Neutrophil (primary cell): ENCODE data around the gene WFDC6.
"Not testable (repeated sequence)": the region's sequence is repeated elsewhere in the genome, so short reads cannot be mapped to it uniquely, and the experiment has no call there.

Source experiments
- H3K27ac ChIP-seq: fragments of 200-600 bp; sonication (generic); 2 replicates; pipeline ENCODE4 v1.5.1; 2016; ENCODE audit warnings: mild to moderate bottlenecking, moderate library complexity
- H3K27me3 ChIP-seq: fragments of 200-600 bp; sonication (generic); 2 replicates; pipeline ENCODE4 v1.6.0; 2016; ENCODE audit warnings: mild to moderate bottlenecking
- H3K36me3 ChIP-seq: fragments of 200-600 bp; sonication (generic); 2 replicates; pipeline ENCODE4 v1.5.1; 2017
- H3K4me1 ChIP-seq, 2 experiments: fragments of 200-600 bp in 1 of 2; sonication (generic) in 1 of 2; 1 replicate in 1 of 2; 2 replicates in 1 of 2; pipeline versions ENCODE4 v1.5.1 to v1.6.1; 2013 to 2016; ENCODE audit warnings: low read depth in 1 of 2, low read length in 1 of 2, mild to moderate bottlenecking in 1 of 2, moderate library complexity in 1 of 2; ENCODE audit not compliant: control insufficient read depth in 1 of 2, insufficient read depth in 1 of 2
- H3K4me3 ChIP-seq, 2 experiments: fragments of 200-600 bp in 1 of 2; sonication (generic) in 1 of 2; 1 replicate in 1 of 2; 2 replicates in 1 of 2; pipeline ENCODE4 v1.5.1; 2013 to 2016; ENCODE audit warnings: low read depth in 1 of 2, low read length in 1 of 2, mild to moderate bottlenecking in 1 of 2, moderate library complexity in 1 of 2
- H3K9me3 ChIP-seq: fragments of 200-600 bp; sonication (generic); 2 replicates; pipeline ENCODE4 v1.5.1; 2016
- TF ChIP-seq, protein P1 (sequence below): fragments of 200-600 bp; sonication (generic); IDR thresholded peaks from 2 replicates; pipeline ENCODE4 v1.5.1; 2016; ENCODE audit warnings: antibody characterized with exemption

Gene WFDC6

DNA sequence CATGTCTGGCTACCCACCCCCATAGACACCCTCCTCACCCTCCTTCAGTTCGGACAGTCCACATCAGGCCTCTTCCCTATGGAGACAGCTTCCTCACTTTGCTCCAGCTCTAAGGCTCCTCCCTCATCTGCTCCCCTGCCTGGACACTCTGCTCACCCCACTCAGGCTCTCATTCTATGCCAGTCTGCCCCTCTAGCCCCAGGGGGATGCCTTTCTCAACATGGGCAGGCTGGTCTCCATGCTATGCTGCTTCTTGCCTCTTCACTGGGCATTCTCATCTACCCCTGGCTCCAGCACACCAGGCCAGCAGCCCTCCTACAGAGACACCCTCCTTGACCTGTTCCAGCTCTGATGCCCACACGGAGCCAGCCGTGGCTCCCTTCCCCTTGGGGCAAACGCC, 39.9 kb upstream of the WFDC6 start, which contains the start of gene WFDC8:
Gene WFDC8, minus strand, starts transcription at position 101 of the 400 bp plus-strand sequence. Its CDS starts 37 bp downstream, at position 64.
- Histone ChIP-seq H3K27ac (no peak within 1 kb of the TSS), H3K36me3 (no peaks in the 10 kb centered on the region), H3K4me1 (no peaks in the 10 kb centered on the region), H3K9me3 (no peaks in the 10 kb centered on the region), H3K4me3 (no peak within 1 kb of the TSS), H3K27me3 (peaks cover 45% of the 10 kb centered on the region)
- TF ChIP-seq, protein P1, sequence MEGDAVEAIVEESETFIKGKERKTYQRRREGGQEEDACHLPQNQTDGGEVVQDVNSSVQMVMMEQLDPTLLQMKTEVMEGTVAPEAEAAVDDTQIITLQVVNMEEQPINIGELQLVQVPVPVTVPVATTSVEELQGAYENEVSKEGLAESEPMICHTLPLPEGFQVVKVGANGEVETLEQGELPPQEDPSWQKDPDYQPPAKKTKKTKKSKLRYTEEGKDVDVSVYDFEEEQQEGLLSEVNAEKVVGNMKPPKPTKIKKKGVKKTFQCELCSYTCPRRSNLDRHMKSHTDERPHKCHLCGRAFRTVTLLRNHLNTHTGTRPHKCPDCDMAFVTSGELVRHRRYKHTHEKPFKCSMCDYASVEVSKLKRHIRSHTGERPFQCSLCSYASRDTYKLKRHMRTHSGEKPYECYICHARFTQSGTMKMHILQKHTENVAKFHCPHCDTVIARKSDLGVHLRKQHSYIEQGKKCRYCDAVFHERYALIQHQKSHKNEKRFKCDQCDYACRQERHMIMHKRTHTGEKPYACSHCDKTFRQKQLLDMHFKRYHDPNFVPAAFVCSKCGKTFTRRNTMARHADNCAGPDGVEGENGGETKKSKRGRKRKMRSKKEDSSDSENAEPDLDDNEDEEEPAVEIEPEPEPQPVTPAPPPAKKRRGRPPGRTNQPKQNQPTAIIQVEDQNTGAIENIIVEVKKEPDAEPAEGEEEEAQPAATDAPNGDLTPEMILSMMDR: no peak

DNA sequence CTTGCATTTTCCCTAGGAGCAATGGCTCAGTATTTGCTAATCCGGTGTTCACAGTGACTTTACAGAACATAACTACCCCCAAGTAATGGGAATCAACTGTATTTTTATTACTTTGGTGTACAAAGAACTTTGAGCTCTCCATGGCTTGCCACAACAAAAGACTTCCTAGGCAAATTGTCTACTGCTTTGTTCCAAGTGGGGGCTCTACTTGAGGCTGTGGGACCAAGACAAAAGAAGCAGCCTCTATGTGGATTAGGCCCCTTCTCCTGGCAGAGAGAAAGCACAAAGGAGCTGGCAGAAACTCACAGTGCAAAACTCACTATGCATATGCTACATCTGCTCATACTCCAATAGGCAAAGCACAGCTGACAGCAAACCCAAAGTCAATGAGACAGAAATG, 38.9 kb upstream of the WFDC6 start:
- Histone ChIP-seq H3K27me3 (peaks cover 38% of the 10 kb centered on the region), H3K27ac (no peak overlapping the region), H3K36me3 (no peaks in the 10 kb centered on the region), H3K9me3 (no peaks in the 10 kb centered on the region), H3K4me3 (no peak overlapping the region), H3K4me1 (no peaks in the 10 kb centered on the region)
- TF ChIP-seq, protein P1: no peak

DNA sequence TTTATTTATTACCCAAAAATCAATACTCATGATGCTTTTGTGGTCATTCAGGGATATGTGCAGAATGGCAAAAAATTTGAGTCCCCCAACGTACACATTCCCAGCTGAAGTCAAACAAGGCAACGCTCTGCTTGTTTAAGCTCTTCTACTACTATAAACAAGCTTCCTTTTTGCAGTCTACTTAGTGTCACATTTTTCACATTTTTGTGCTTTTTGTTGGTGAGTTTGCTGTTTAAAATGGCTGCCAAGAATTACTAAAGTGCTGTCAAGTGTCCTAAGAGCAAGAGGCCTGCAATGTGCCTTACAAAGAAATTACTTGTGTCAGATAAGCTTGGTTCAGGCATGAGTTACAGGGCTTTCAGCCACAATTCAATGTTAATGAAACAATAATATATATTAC, 37.7 kb upstream of the WFDC6 start:
- H3K27ac ChIP-seq: no peak overlapping the region
- H3K27me3 ChIP-seq: peaks cover 27% of the 10 kb centered on the region
- no peaks in the 10 kb centered on the region for H3K4me1 ChIP-seq
- TF ChIP-seq, protein P1: no peak
- H3K4me3 ChIP-seq: no peak overlapping the region
- no peaks in the 10 kb centered on the region for H3K9me3 ChIP-seq
- no peaks in the 10 kb centered on the region for H3K36me3 ChIP-seq

DNA sequence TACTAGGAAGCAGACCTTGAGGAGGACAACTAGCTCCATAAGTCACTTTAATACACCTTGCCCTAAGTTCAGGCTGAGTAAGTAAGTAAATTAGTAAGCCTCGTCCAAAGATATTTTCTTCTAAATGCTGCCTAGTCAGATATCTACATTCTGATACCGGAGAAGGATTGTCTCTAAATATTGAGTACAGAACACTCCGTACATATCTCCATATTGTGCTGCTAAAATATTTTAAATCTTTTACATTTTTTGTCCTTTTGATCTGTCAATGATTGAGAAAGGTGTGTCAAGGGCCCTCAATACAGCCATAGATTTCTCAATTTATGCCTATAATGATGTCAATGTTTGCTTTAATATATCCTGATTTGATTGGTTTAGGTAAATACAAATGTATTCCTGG, 36.6 kb upstream of the WFDC6 start:
- Histone ChIP-seq H3K4me1 (no peaks in the 10 kb centered on the region), H3K27ac (no peak overlapping the region), H3K27me3 (peaks cover 28% of the 10 kb centered on the region), H3K9me3 (no peaks in the 10 kb centered on the region), H3K4me3 (no peak overlapping the region), H3K36me3 (no peaks in the 10 kb centered on the region)
- TF ChIP-seq, protein P1: no peak

DNA sequence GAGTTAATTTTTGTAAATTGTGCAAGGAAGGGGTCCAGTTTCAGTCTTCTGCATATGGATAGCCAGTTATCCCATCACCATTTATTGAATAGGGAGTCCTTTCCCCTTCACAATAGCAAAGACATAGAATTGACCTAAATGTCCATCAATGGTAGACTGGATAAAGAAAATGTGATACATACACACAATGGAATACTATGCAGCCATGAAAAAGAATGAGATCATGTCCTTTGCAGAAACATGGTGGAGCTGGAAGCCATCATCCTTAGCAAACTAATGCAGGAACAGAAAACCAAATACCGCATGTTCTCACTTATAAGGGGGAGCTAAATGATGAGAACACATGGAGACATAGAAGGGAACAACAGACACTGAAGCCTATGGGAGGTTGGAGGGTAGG, 30.4 kb upstream of the WFDC6 start:
- H3K27me3 ChIP-seq: peaks cover 12% of the 10 kb centered on the region
- H3K36me3 ChIP-seq, H3K4me1 ChIP-seq, H3K9me3 ChIP-seq, H3K27ac ChIP-seq, H3K4me3 ChIP-seq: not testable (repeated sequence)

DNA sequence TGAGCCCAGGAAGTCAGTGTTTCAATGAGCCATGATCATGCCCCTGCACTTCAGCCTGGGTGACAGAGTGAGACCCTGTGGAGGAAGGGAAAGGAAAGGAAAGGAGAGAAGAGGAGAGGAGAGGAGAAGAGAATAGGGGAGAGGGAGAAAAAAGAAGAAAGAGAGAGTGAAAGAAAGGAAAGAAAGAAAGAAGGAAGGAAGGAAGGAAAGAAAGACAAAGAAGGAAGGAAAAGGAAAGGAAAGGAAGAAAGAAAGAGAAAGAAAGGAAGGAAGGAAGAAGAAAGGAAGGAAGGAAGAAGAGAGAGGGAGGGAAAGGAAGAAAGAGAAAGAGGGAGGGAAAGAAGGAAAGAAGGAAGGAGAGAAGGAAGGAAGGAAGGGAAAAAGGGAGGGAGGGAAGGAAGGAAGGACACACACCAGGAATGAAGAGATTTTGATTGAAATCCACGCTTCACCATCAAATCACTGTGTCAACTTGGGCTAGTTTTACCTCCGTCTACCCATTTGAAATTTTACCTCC, 25.5 kb upstream of the WFDC6 start:
- Histone ChIP-seq H3K27me3 (peaks cover 27% of the 10 kb centered on the region), H3K36me3 (no peaks in the 10 kb centered on the region), H3K9me3 (no peaks in the 10 kb centered on the region), H3K4me3 (no peak overlapping the region), H3K4me1 (no peaks in the 10 kb centered on the region), H3K27ac (no peak overlapping the region)
- TF ChIP-seq, protein P1: no peak
